ENCODE data around the gene FLRT2. TPM values are rescaled to one million over a fixed set of nuclear protein-coding genes. Genes with fewer than 3 reads are reported as not detected.
A peak's percentile ranks its signal among the peaks of the same experiment; 100 is the strongest.

The FLRT2 gene
- total RNA-seq, 2 donors from 2014 or later, result not detected

DNA sequence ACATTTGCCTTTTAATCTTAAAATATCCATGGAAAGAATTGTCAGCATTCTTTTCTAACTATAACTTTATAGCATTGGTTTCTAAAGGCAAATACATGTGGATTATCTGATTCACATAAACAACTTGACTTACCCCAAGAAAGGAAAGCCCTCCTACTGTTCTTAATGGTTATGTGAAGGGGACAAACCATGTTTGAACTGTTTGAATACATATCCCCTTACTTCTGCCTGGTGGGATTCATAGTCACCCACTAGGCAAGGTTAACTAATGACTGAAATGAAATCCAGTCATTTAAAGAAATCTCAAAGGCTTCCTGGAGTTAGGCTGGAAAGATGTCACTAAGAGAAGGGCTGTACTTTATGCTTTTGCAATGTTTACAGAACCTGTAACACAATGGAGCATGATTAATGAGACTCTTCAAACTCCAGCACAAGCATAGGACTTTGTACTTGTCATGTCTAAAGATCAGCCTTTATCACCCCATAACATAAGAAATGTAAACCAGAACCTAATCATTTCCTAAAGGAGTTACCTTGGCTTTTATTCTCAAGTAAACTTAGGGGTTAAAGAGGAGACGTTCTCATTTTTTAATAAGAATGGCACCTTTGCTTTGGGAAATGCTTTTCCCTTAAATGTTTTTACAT, 10.2 kb upstream of the FLRT2 start:
- H3K27ac Mint-ChIP-seq, result no peak overlapping the region

DNA sequence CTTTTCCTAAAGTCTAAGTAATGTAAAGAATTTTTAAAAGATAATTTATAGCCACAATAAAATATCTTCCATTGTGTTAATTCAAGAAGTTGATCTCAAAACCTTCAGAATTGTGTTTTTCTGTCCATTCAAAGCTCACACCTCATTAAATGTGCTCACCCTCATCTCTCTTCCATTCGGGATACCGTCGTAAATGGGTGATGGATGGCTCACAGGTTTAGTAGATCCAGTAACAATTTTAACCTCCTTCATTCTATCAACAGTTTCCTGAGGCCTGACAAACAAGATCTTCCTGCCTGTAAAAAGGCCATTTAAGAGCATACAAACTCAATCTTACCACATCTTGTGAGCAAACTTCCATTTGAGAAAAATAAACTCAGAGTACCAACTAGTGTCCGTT, 9.4 kb upstream of the FLRT2 start:
- no peaks in the 10 kb centered on the region for H3K4me1 Mint-ChIP-seq
- no peaks in the 10 kb centered on the region for H3K27me3 Mint-ChIP-seq
- H3K27ac Mint-ChIP-seq, result no peak overlapping the region
- no peak for DNase-seq
- H3K9me3 ChIP-seq (ENCODE audit: control insufficient read depth, low read length, poor library complexity, severe bottlenecking), result no peaks in the 10 kb centered on the region
- ATAC-seq, result no peak
- no peak overlapping the region for H3K4me3 Mint-ChIP-seq
- H3K36me3 Mint-ChIP-seq (ENCODE audit: low read depth), result no peaks in the 10 kb centered on the region

More for the DNA sequence above, 10.2 kb upstream of the FLRT2 start:
- ATAC-seq, result no peak
- Mint-ChIP-seq H3K4me1 (no peaks in the 10 kb centered on the region), H3K36me3 (ENCODE audit: low read depth) (no peaks in the 10 kb centered on the region), H3K27me3 (no peaks in the 10 kb centered on the region), H3K4me3 (no peak overlapping the region)
- no peaks in the 10 kb centered on the region for H3K9me3 ChIP-seq (ENCODE audit: control insufficient read depth, low read length, poor library complexity, severe bottlenecking)
- DNase-seq, result no peak

DNA sequence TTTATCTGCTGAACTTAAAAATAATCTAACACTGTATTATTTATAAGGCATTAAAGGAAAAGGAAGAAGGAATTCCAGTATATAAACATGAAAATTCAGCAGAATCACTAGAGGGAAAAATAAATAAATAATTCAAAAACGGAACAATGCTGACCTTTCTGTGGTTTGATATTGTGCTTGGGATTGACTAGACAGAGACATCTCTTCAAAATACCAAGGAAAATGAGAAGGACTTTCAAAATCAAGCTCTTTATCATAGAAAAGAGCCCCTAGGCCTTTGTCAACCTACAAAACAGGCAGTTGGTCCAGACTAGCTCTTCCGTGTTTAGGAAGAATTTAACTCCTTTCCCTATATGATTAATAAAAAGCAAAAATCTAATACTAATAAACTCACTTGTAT, 6.3 kb upstream of the FLRT2 start:
- no peak for DNase-seq
- Mint-ChIP-seq H3K4me1 (no peaks in the 10 kb centered on the region), H3K4me3 (no peak overlapping the region), H3K27ac (no peak overlapping the region), H3K36me3 (ENCODE audit: low read depth) (no peaks in the 10 kb centered on the region), H3K27me3 (peaks cover 18% of the 10 kb centered on the region)
- H3K9me3 ChIP-seq (ENCODE audit: control insufficient read depth, low read length, poor library complexity, severe bottlenecking), result no peaks in the 10 kb centered on the region
- ATAC-seq, result no peak

DNA sequence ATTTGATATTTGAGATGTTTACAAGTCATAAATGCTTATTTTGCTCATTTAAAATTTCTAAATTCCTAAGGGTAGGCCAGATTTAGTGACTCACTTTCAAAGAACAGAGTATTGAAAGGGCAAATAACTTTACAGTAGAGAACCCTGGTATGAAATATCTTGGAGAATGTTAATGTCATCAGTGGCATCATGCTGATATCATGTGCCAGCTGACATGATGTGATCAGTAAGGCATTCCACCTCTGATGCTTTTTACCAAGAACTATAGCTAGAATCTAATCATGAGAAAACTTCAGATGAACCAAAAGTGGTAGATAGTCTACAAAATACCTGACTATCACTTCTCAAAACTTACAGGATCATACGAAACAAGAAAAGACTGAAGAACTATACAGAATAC, 2.9 kb upstream of the FLRT2 start:
- Mint-ChIP-seq H3K27me3 (peaks cover 51% of the 10 kb centered on the region), H3K27ac (no peak overlapping the region), H3K36me3 (ENCODE audit: low read depth) (peaks cover 3% of the 10 kb centered on the region), H3K4me3 (no peak overlapping the region), H3K4me1 (peaks cover 5% of the 10 kb centered on the region)
- ATAC-seq (no peak), DNase-seq (no peak)
- H3K9me3 ChIP-seq (ENCODE audit: control insufficient read depth, low read length, poor library complexity, severe bottlenecking), result no peaks in the 10 kb centered on the region

DNA sequence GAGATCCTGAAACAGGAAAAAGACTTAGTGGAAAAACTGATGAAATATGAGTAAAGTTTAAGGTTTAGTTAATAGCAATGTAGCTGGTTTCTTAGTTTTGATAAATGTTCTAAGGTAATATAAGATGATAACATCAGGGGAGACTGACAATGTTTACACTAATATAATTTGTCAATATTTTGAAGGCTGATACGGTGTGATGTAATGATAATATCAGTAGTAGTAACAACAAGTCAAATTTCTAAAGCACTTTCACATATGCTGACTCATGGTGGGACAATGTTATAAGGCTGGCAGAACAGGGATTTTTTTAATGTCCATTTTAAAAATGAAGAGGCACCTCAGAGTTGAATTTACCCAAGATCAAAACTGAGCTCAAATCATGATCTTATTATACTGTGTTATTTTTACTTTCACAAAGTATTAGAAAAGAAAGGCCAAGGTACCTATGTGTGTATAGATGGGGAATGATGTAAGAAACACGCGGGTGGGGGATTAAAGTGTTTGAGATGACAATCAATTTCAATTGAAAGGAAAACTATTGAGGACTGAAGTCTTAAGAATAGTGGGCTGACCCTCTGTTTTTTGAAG, 2.4 kb upstream of the FLRT2 start:
- no peak for DNase-seq
- Mint-ChIP-seq H3K4me1 (peaks cover 8% of the 10 kb centered on the region), H3K36me3 (ENCODE audit: low read depth) (peaks cover 3% of the 10 kb centered on the region), H3K4me3 (no peak overlapping the region), H3K27me3 (peaks cover 56% of the 10 kb centered on the region), H3K27ac (no peak overlapping the region)
- no peaks in the 10 kb centered on the region for H3K9me3 ChIP-seq (ENCODE audit: control insufficient read depth, low read length, poor library complexity, severe bottlenecking)
- ATAC-seq, result no peak

DNA sequence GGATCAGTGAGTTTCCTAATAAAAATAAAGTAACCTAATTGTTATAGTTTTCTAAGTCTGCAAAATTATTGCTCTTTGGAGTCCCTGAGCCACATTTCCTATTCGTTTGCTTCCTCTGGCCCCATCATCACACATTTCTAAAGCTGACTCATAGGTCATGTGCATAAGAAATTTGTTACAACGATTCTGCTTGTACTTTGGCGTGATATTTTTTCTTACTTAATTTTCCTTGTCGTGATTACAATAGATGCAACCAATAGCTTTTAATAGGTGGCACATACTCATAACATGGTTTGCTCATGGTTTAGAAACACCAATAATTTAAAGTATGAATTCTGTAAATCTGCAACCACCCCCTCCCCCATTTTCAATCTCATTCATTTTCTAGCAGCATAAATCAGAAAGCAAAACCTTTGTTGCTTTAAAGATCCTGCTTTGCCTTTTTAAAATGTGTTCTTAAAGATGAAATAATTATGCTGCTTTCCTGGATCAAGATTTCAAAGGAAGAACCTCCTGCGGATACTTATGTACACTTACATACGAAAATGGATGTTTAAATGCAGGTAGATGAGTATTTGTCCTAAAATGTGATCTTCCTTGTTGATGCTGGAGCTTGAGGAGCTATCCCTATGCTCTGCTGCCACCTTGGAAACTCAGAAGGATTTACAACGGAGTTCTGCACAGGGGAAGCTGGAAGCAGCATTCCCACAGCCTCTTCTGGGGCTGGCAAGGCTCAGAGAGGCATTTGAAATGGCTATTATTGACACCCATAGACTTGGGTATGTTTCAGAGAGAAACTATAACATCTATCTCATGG, 1.7 kb upstream of the FLRT2 start:
- no peaks in the 10 kb centered on the region for H3K9me3 ChIP-seq (ENCODE audit: control insufficient read depth, low read length, poor library complexity, severe bottlenecking)
- Mint-ChIP-seq H3K4me1 (peaks cover 8% of the 10 kb centered on the region), H3K27ac (no peak overlapping the region), H3K36me3 (ENCODE audit: low read depth) (peaks cover 3% of the 10 kb centered on the region), H3K4me3 (no peak overlapping the region), H3K27me3 (peaks cover 61% of the 10 kb centered on the region)
- no peak for ATAC-seq
- DNase-seq, result no peak

DNA sequence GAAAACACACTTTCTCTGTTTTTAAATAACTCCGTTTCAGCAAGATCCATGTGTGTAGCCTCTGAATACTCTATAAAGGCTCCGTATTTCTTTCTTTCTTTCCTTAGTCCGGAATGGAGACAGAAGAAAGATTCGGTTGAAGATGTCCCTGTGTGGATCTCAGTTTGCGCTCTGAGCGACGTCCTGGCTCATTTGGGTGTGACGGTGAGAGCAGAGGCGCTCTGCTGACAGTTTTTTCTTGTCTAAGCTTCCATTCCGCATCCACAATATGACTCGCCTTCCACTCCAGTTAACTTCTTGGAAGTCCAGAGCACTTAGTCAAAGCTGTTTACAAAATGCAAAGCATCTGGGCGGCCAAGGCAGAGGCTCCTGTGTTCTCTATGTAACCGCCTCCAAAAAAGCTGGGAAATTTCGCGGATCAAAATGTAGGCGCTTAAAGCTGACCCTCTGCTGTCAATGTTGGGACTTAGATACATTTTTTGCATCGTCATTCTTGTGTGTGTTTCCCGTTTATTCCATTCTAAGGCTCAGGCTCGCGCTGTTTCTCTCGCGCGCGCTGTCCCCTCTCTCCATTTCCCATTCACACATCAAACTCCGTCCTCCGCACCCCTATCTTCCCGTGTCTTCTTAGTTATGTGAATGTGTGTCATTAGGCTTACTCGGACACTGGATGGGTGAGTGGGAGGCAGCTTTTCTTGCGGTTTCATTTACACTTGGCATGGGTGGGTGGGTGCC, 880 bp upstream of the FLRT2 start:
- H3K27me3 Mint-ChIP-seq, result peaks cover 61% of the 10 kb centered on the region
- H3K4me1 Mint-ChIP-seq, result peaks cover 8% of the 10 kb centered on the region
- H3K4me3 Mint-ChIP-seq, result no peak overlapping the region
- ATAC-seq (no peak), DNase-seq (no peak)
- H3K27ac Mint-ChIP-seq, result no peak overlapping the region
- no peaks in the 10 kb centered on the region for H3K9me3 ChIP-seq (ENCODE audit: control insufficient read depth, low read length, poor library complexity, severe bottlenecking)
- peaks cover 3% of the 10 kb centered on the region for H3K36me3 Mint-ChIP-seq (ENCODE audit: low read depth)

DNA sequence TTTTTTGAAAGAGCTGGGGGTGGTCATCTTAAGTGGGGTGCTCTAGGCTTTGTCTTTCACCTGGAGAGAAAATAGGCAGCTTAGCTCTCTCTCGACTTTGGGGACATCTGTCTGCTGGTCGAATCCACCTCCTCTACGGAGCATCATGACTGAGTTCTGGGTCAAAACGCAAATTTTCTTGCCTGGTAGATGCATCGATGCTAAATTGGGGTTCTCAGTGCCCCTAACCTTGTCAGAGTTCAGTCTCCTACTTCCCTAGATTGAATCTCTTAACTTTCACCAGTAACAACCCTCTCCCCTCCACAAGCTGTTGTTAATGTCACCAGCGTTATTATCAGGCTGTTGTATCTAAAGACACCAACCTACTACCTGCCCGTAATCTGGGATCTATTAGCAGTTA, 682 bp downstream of the FLRT2 start:
- no peak overlapping the region for H3K27ac Mint-ChIP-seq
- H3K9me3 ChIP-seq (ENCODE audit: control insufficient read depth, low read length, poor library complexity, severe bottlenecking), result peaks cover 4% of the 10 kb centered on the region
- peaks cover 73% of the 10 kb centered on the region for H3K27me3 Mint-ChIP-seq
- DNase-seq, result no peak
- peaks cover 3% of the 10 kb centered on the region for H3K36me3 Mint-ChIP-seq (ENCODE audit: low read depth)
- no peak overlapping the region for H3K4me3 Mint-ChIP-seq
- no peak for ATAC-seq
- H3K4me1 Mint-ChIP-seq, result peaks cover 8% of the 10 kb centered on the region

DNA sequence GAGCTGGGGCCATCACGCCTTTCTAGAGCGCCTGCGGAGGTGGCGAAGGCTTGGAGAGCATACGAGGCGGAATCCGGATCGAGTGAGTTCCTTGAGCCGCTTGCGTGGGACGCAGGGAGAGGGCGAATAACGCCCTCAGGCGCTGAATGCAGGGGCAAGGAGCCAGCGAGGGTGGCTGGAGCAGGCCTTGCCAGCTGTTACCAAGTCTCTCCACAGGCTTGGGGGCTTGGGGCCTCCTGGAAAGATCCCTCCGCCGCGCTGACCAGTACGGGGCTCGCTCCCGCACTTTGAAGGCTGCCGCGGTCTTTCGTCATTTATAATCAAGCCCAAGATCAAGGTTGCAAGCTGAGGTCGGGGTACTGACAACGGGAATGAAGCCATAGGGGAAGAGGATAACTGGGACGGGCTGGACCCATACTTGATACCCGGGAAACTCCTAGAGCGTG, 1.2 kb downstream of the FLRT2 start:
- no peak overlapping the region for H3K4me3 Mint-ChIP-seq
- no peak overlapping the region for H3K27ac Mint-ChIP-seq
- peaks cover 8% of the 10 kb centered on the region for H3K4me1 Mint-ChIP-seq
- peaks cover 73% of the 10 kb centered on the region for H3K27me3 Mint-ChIP-seq
- peaks cover 4% of the 10 kb centered on the region for H3K9me3 ChIP-seq (ENCODE audit: control insufficient read depth, low read length, poor library complexity, severe bottlenecking)
- ATAC-seq (no peak), DNase-seq (no peak)
- H3K36me3 Mint-ChIP-seq (ENCODE audit: low read depth), result peaks cover 3% of the 10 kb centered on the region

DNA sequence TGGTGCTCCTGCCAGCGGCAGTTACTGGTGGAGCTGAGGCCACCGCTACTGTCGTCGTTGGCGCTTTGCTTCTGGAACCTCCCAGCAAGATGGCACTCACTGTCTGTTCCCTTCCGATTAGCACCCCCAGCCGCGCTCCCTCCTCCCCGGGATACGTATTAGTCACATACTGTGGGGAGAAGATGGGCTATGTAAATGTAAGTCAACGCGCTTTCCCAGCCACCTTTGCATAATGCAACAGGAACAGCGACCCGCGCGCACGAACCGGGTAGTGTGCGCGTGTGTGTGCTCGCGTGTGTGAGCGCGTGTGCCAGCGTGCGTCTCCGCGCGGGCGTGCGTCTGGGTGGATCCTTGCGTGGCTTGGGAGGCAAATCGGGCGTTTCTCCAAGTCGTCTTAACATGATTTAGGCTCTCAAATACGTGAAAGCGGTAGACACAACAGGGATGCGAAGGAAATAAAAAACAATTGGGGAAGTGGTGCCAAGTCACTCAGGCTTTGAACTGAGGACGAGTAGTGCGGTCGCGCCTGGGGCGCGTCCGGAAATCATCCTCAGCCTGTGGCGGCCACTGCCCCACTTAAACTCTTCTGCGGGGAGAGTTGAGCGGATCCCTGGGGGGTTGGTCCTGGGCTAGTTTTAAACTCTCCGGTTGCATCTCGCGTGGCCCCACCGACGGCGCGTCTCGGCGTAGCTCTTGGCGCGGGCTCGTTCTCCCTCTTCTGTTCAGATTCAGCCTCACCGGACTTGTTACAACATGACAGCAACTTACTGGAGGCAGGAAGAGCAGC, 1.8 kb downstream of the FLRT2 start:
- Mint-ChIP-seq H3K27me3 (peaks cover 73% of the 10 kb centered on the region), H3K27ac (peak overlapping the region; percentile 1), H3K36me3 (ENCODE audit: low read depth) (peaks cover 3% of the 10 kb centered on the region), H3K4me1 (peaks cover 8% of the 10 kb centered on the region), H3K4me3 (no peak overlapping the region)
- DNase-seq, result no peak
- ATAC-seq, result no peak
- H3K9me3 ChIP-seq (ENCODE audit: control insufficient read depth, low read length, poor library complexity, severe bottlenecking), result peaks cover 4% of the 10 kb centered on the region

DNA sequence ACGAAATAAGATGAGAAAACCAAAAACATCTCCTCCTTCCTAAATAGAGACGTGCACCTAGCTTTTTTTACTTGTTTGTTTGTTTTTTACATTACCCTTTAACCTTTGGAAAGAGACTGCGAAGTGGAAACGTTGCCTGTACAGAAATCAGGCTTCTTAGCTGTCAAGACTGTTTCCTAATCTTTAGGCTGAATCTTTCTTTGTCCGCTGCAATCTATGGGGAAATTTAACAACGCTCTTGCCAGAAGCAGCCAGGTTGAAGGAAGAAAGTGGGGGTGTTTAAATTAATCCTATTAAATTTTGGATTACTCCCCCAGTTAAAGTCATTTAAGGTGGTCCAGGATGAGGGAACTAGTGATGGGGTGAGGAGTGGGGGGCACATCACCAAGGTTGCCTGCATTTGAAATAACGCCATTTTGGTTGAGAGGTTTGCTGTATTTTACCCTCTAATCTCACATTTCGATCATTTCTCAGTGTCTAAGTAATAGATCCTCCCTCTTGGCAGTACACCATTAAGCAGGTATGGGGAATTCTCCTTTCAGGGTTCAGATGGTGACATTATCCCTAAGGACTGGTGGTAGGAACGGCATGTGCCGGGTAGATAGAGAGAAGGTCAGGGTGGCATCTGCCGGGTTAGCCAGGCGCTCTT, 2.6 kb downstream of the FLRT2 start:
- peaks cover 4% of the 10 kb centered on the region for H3K9me3 ChIP-seq (ENCODE audit: control insufficient read depth, low read length, poor library complexity, severe bottlenecking)
- DNase-seq (no peak), ATAC-seq (no peak)
- peaks cover 66% of the 10 kb centered on the region for H3K27me3 Mint-ChIP-seq
- peak overlapping the region; percentile 1 for H3K27ac Mint-ChIP-seq
- H3K36me3 Mint-ChIP-seq (ENCODE audit: low read depth), result peaks cover 3% of the 10 kb centered on the region
- H3K4me3 Mint-ChIP-seq, result no peak overlapping the region
- H3K4me1 Mint-ChIP-seq, result peaks cover 8% of the 10 kb centered on the region

All from T-helper 17 cell (primary cell).